A204.1 (cell line): ENCODE measurements around the gene GRK4.
"Not testable (repeated sequence)": the region's sequence is repeated elsewhere in the genome, so short reads cannot be mapped to it uniquely, and the experiment has no call there.

Source experiments
- FAIRE-seq: peaks from 2 replicates; lab custom pipeline; 2012; peaks lifted over from hg19 to GRCh38; lab: Jason Lieb, UNC

GRK4 gene

GRCh38 chr4:3041192-3042142, 78.1 kb downstream of the GRK4 start:
- no peak for FAIRE-seq

- FAIRE-seq = no peak
These were observed 78.9 kb downstream of the GRK4 start for GRCh38 chr4:3042226-3042625.

GRCh38 chr4:3043282-3044020, 80.1 kb downstream of the GRK4 start:
- FAIRE-seq = no peak

- FAIRE-seq = no peak
These were observed 81.8 kb downstream of the GRK4 start for GRCh38 chr4:3044870-3045819.

DNA sequence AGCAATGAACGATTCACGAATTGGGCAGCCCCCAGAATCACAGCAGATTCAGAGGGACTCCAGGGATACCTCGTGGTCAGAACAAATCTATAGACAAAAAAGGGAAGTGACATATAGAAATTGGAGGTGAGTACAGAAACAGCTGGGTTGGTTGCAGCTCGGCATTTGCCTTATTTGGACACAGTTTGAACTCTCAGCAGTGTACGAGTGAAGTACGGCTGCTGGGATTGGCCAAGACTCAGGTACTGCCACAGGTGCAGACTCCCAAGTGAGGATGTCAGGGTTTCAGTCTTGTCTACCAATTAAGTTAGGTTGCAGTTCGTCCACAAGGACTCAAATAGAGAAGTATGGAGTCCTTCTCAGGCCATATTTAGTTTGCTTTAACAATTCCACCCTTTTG, 82.8 kb downstream of the GRK4 start:
- FAIRE-seq = no peak

DNA sequence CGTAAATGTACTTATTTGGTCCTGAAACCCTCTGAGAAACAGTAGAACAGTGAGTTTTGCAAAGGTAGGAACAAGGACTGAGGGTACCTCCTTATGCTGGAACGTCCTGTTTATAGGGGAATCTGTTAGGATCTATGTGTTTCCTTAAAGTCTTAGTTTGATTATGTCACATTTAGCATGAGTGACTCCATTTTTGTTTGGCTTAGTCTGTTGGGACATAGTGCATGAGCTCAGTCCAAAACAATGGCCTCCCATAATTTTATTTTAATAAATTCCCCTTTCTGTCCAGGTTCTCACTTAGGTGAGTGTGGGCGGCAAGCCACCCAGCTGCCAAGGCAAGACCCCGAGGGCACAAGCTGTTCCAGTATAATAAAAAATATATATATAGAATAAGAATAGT, 83.3 kb downstream of the GRK4 start:
- FAIRE-seq = no peak

DNA sequence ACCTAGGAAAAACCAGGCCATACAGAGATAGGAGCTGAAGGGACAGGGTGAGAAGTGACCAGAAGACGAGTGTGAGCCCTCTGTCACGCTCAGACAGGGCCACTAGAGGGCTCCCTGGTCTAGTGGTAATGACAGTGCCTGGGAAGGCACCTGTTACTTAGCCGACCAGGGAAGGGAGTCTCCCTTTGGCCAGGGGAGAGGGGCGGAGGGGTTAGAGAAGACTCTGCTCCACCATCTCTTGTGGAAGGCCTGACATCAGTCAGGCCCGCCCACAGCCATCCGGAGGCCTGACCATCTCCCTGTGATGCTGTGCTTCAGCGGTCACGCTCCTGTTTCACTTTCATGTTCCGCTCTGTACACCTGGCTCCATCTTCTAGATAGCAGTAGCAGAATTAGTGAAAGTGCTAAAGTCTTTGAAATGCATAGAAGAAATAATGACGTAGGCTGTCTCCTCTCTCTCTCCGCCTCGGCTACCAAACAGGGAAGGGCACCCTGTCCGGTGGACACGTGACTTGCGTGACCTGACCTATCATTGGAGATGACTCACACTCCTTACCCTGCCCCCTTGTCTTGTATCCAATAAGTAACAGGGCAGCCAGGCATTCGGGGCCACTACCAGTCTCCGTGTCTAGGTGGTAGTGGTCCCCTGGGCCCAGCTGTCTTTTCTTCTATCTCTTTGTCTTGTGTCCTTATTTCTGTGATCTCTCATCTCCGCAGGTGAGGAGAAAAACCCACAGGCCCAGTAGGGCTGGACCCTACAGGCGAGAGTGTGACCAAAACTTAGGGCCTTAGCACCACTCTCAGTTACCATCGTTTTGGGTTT, 84.3 kb downstream of the GRK4 start:
- FAIRE-seq = no peak

DNA sequence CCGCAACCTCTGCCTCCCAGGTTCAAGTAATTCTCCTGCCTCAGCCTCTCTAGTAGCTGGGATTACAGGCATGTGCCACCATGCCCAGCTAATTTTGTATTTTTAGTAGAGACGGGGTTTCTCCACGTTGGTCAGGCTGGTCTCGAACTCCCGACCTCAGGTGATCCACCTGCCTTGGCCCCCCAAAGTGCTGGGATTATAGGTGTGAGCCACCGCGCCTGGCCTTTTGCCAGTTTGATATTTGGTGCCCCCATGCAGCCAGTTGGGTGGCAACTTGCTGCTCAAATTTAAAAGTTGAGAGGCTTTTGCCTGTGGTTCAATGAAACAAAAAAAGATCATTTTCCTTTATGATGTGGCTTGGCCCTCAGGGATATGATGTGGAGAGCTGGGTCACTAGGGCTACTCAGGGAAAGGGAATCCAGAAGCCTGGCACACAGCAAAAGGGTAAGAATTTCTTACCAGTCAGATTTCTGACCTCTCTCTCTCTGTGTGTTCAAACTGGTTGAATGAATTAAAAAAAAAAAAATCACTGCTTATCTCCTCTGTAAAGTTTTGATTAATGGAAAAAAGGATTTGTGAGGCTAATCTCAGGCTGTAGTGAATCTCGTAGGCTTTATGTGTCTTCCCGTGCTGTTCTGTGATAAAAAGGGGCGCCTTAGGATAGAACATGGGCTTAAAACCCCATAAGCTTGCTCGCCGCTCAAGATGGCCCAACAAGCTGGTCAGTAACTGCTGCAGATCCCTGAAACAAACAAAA, 87.9 kb downstream of the GRK4 start:
- not testable (repeated sequence) for FAIRE-seq

GRCh38 chr4:3054169-3054759, 90.9 kb downstream of the GRK4 start:
- FAIRE-seq = no peak

DNA sequence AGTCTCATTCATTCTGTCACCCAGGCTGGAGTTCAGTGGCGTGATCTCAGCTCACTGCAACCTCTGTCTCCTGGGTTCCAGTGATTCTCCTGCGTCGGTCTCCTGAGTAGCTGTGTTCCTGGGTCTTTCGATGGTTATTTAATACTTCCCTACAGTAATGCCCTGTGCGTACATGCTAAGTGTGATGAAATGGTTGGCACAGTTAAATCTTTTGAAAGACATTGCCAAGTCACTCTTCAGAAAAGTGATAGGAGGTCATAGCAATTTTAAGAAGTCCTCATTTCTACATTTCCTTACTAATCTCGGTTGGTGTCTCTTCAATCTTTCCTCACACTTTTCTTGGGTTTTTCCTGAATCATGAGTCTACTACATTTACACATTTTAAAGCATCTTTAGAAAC, 96.6 kb downstream of the GRK4 start:
- no peak for FAIRE-seq

GRCh38 chr4:3060946-3061345, 97.6 kb downstream of the GRK4 start:
- FAIRE-seq = no peak

- no peak for FAIRE-seq
These were observed 99.1 kb downstream of the GRK4 start for GRCh38 chr4:3062471-3062870.

GRCh38 chr4:3065551-3065950, 102.2 kb downstream of the GRK4 start:
- no peak for FAIRE-seq

DNA sequence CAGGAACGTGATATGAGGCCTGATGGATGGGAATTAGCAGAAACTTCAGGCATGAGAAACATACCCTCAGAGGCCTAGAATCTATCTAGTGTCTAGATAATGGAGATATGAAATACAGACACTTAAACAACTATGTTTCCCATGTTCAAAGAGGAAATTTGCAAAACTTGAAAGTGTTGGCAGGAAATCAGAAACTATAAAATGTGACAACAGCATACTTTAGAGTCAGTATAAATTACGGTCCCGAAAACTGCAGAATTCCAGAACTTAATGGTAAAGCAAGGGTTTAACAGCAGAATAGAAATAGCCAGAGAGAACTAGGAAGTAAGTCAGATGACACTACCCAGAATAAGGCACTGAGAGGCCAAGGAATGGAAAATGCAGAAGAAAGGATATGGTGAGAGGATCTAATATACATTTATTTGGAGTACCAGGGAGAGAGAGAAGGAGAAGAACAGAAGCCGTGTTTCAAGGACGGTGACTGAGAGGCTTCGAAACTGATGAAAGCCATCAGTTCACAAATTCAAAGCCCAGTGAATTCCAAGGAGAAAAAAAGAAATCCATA, 103.5 kb downstream of the GRK4 start:
- no peak for FAIRE-seq

DNA sequence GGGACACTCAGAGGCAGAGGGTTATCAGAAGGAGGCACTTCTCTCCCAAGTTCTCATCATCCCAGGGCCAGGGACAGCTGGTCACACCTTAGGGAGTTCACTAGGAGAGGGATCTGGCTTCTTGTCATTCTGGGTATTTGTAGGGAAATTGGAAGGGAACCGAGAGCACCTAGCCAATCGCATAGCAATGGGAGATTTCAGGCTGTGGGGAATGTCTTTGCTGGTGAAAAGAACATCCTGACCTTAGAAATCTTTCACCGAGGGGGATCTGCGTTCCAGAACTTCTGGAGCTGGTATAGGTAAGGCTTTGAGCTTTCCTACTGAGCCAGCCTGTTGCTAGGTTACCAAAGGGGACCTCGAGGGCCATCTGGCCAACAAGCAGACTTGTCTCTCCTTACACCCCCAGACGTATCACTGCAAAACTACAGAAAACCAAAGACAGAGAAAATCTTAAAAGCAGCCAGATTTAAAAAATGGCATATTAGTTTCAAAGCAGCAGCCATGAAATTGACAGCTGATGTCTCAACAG, 104.2 kb downstream of the GRK4 start:
- FAIRE-seq = no peak

DNA sequence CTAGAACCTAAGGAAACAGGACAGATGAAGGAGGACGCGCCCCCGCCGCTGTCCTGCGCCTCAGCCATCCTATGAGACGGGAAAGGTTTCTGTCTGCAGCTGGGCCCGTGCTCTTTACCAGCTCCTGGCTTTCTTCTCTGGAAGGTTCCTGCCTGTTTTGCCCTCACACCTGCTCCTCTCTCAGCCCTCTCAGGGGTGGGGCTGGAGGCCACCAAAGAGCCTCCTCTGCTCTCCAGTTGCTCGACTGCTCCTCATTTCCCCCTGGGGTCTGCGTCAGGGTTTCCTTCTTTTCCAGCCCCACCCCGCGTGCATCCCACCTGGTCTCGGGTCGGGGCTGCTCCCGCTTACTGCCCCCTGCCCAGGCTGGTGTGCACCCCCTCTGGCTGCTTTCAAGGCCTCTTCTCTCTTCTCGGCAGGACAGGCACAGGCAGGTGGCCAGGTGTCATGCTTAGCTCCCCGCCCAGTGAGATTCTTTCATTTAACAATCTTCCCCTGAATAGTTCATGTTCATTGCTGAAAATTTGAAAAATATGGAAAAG, 106.4 kb downstream of the GRK4 start:
- no peak for FAIRE-seq

- FAIRE-seq = no peak
These were observed 107.5 kb downstream of the GRK4 start for GRCh38 chr4:3070709-3071500.

- no peak for FAIRE-seq
These were observed 108.4 kb downstream of the GRK4 start for GRCh38 chr4:3071811-3072210.
